ENCODE measurements around the gene CLK2.

- TF ChIP-seq CTCF (IDR thresholded peaks at IDR 0.05) (no peak), POLR2A (IDR thresholded peaks at IDR 0.05) (no peak), POLR2AphosphoS5 (IDR thresholded peaks at IDR 0.05) (no peak), EP300 (IDR thresholded peaks at IDR 0.05) (no peak)
Observed at GRCh38 chr1:155319536-155319935, 46.2 kb upstream of the CLK2 start.
